C4-2B (cell line): ENCODE data around the gene PTCH1.

Source experiments
- ZFX ChIP-seq: fragments of 450-650 bp; IDR thresholded peaks from 2 replicates; pipeline ENCODE4 v1.6.1; 2017
- TF ChIP-seq, protein P1 (sequence below): fragments of 450-650 bp; conservative IDR thresholded peaks from 2 replicates; pipeline ENCODE4 v1.5.1; 2017; ENCODE audit warnings: mild to moderate bottlenecking

GRCh38 chr9:95495529-95495928, 21.2 kb downstream of the PTCH1 start:
- TF ChIP-seq, protein P1, sequence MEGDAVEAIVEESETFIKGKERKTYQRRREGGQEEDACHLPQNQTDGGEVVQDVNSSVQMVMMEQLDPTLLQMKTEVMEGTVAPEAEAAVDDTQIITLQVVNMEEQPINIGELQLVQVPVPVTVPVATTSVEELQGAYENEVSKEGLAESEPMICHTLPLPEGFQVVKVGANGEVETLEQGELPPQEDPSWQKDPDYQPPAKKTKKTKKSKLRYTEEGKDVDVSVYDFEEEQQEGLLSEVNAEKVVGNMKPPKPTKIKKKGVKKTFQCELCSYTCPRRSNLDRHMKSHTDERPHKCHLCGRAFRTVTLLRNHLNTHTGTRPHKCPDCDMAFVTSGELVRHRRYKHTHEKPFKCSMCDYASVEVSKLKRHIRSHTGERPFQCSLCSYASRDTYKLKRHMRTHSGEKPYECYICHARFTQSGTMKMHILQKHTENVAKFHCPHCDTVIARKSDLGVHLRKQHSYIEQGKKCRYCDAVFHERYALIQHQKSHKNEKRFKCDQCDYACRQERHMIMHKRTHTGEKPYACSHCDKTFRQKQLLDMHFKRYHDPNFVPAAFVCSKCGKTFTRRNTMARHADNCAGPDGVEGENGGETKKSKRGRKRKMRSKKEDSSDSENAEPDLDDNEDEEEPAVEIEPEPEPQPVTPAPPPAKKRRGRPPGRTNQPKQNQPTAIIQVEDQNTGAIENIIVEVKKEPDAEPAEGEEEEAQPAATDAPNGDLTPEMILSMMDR, result no peak
- no peak for TF ChIP-seq ZFX
